Neural progenitor cell (in vitro differentiated cells): ENCODE results near the gene ANO3.

Source experiments
- EZH2 ChIP-seq: fragments of 200-600 bp; sonication (generic); IDR thresholded peaks from 2 replicates; pipeline ENCODE4 v1.6.1; 2017; ENCODE audit warnings: antibody characterized with exemption, mild to moderate bottlenecking, moderate library complexity
- EZH2phosphoT487 ChIP-seq: fragments of 200-600 bp; sonication (generic); IDR thresholded peaks from 2 replicates; pipeline ENCODE4 v1.6.1; 2017; ENCODE audit warnings: antibody characterized with exemption
- TF ChIP-seq, protein P1 (sequence below): fragments of 200-600 bp; sonication (generic); IDR thresholded peaks from 2 replicates; pipeline ENCODE4 v1.5.1; 2017; ENCODE audit warnings: antibody characterized with exemption, mild to moderate bottlenecking

DNA sequence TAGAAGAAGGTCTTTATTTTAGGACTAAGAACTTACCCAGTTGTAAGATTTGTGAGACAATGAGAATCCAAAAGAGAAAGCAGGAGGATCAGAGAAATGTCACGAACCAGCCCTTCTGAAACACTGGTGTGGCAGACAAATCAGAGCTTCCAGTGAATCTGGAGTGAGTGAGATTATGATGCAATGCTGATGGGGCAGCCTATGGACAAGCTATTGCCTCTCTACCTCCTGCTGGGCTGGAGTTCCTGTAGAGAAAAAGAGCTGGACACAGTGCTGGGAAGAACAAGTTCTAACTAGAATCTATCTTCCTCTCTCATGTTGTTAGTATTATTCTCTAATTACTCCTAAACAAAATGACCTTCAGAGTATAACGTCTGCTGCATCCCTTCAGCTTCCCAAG, 12.0 kb upstream of the ANO3 start:
- TF ChIP-seq, protein P1, sequence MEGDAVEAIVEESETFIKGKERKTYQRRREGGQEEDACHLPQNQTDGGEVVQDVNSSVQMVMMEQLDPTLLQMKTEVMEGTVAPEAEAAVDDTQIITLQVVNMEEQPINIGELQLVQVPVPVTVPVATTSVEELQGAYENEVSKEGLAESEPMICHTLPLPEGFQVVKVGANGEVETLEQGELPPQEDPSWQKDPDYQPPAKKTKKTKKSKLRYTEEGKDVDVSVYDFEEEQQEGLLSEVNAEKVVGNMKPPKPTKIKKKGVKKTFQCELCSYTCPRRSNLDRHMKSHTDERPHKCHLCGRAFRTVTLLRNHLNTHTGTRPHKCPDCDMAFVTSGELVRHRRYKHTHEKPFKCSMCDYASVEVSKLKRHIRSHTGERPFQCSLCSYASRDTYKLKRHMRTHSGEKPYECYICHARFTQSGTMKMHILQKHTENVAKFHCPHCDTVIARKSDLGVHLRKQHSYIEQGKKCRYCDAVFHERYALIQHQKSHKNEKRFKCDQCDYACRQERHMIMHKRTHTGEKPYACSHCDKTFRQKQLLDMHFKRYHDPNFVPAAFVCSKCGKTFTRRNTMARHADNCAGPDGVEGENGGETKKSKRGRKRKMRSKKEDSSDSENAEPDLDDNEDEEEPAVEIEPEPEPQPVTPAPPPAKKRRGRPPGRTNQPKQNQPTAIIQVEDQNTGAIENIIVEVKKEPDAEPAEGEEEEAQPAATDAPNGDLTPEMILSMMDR: no peak
- TF ChIP-seq EZH2 (no peak), EZH2phosphoT487 (no peak)
